H9 (cell line): ENCODE measurements around the gene GSS. TPM values are rescaled to one million over a fixed set of nuclear protein-coding genes. Genes with fewer than 3 reads are reported as not detected.

Experiments
- DNase-seq: peaks from one replicate; pipeline ENCODE4 v3.0.0-alpha.2; 2017
- H2AFZ ChIP-seq: one replicate; pipeline ENCODE4 v1.6.1; 2013; ENCODE audit warnings: mild to moderate bottlenecking, low read length, control low read depth, moderate library complexity
- H2AK5ac ChIP-seq: 2 replicates; pipeline ENCODE4 v1.6.1; 2013; ENCODE audit warnings: low read length, control low read depth, mixed read lengths; ENCODE audit not compliant: insufficient read length
- H2BK120ac ChIP-seq: one replicate; pipeline ENCODE4 v1.6.1; 2013; ENCODE audit warnings: low read depth, mild to moderate bottlenecking, low read length, control low read depth, inconsistent platforms; ENCODE audit not compliant: poor library complexity, severe bottlenecking
- H2BK12ac ChIP-seq: 2 replicates; pipeline ENCODE4 v1.6.1; 2013; ENCODE audit warnings: low read length, control low read depth, mixed read lengths, low read depth; ENCODE audit not compliant: insufficient read length
- H2BK15ac ChIP-seq: 2 replicates; pipeline ENCODE4 v1.6.1; 2013; ENCODE audit warnings: low read depth, low read length, control low read depth
- H2BK20ac ChIP-seq: one replicate; pipeline ENCODE4 v1.6.1; 2013; ENCODE audit warnings: low read depth, mild to moderate bottlenecking, low read length, control low read depth, inconsistent platforms; ENCODE audit not compliant: poor library complexity, severe bottlenecking
- H2BK5ac ChIP-seq: 2 replicates; pipeline ENCODE4 v1.6.1; 2013; ENCODE audit warnings: low read length, control low read depth, mixed read lengths; ENCODE audit not compliant: insufficient read length
- H3K14ac ChIP-seq: 2 replicates; pipeline ENCODE4 v1.6.1; 2013; ENCODE audit warnings: low read length, control low read depth; ENCODE audit not compliant: insufficient read depth
- H3K18ac ChIP-seq: 2 replicates; pipeline ENCODE4 v1.6.1; 2013; ENCODE audit warnings: low read depth, mild to moderate bottlenecking, mixed read lengths, low read length, control low read depth; ENCODE audit not compliant: insufficient read length
- H3K23ac ChIP-seq: 2 replicates; pipeline ENCODE4 v1.6.1; 2013; ENCODE audit warnings: low read length, control low read depth, mixed read lengths, low read depth; ENCODE audit not compliant: insufficient read length
- H3K23me2 ChIP-seq: 2 replicates; pipeline ENCODE4 v1.6.1; 2013; ENCODE audit warnings: low read depth, mild to moderate bottlenecking, mixed read lengths, low read length, control low read depth; ENCODE audit not compliant: insufficient read length, poor library complexity, severe bottlenecking
- H3K27ac ChIP-seq: 2 replicates; pipeline ENCODE4 v1.5.1; 2013; ENCODE audit warnings: low read length, control low read depth, mixed read lengths, low read depth; ENCODE audit not compliant: insufficient read length
- H3K27me3 ChIP-seq: 2 replicates; pipeline ENCODE4 v1.6.1; 2013; ENCODE audit warnings: low read length, control low read depth, inconsistent platforms; ENCODE audit not compliant: insufficient read depth
- H3K4ac ChIP-seq: 2 replicates; pipeline ENCODE4 v1.6.1; 2013; ENCODE audit warnings: low read depth, mild to moderate bottlenecking, control low read depth, inconsistent platforms, low read length, moderate library complexity
- H3K4me1 ChIP-seq: 2 replicates; pipeline ENCODE4 v1.6.1; 2013; ENCODE audit warnings: low read length, control low read depth, inconsistent platforms; ENCODE audit not compliant: insufficient read depth
- H3K4me2 ChIP-seq: 2 replicates; pipeline ENCODE4 v1.6.1; 2013; ENCODE audit warnings: low read length, control low read depth, mixed read lengths; ENCODE audit not compliant: insufficient read length, insufficient read depth
- H3K56ac ChIP-seq: 2 replicates; pipeline ENCODE4 v1.6.1; 2013; ENCODE audit warnings: low read depth, mild to moderate bottlenecking, mixed read lengths, low read length, control low read depth; ENCODE audit not compliant: insufficient read length
- H3K79me1 ChIP-seq: 2 replicates; pipeline ENCODE4 v1.6.1; 2013; ENCODE audit warnings: low read depth, mild to moderate bottlenecking, moderate library complexity, low read length, control low read depth, inconsistent platforms; ENCODE audit not compliant: insufficient read depth, poor library complexity, severe bottlenecking
- H3K79me2 ChIP-seq: 2 replicates; pipeline ENCODE4 v1.6.1; 2013; ENCODE audit warnings: low read length, control low read depth, inconsistent platforms; ENCODE audit not compliant: insufficient read depth
- H3K9ac ChIP-seq: 2 replicates; pipeline ENCODE4 v1.6.1; 2013; ENCODE audit warnings: low read length, control low read depth, mixed read lengths; ENCODE audit not compliant: insufficient read length; ENCODE audit errors: extremely low read depth
- H3K9me3 ChIP-seq: one replicate; pipeline ENCODE4 v1.6.1; 2013; ENCODE audit warnings: low read depth, low read length, inconsistent platforms; ENCODE audit not compliant: control insufficient read depth
- H3T11ph ChIP-seq: one replicate; pipeline ENCODE4 v1.6.1; 2013; ENCODE audit warnings: mild to moderate bottlenecking, low read length, control low read depth, inconsistent platforms
- H4K20me1 ChIP-seq: one replicate; pipeline ENCODE4 v1.6.1; 2013; ENCODE audit not compliant: control insufficient read depth, insufficient read length, insufficient read depth
- H4K5ac ChIP-seq: 2 replicates; pipeline ENCODE4 v1.6.1; 2013; ENCODE audit warnings: low read depth, mild to moderate bottlenecking, mixed read lengths, low read length, control low read depth; ENCODE audit not compliant: insufficient read length
- H4K8ac ChIP-seq: replicated peaks from 2 replicates; pipeline ENCODE4 v1.6.1; 2013; ENCODE audit warnings: low read length, control low read depth, mixed read lengths, low read depth; ENCODE audit not compliant: insufficient read length
- H4K91ac ChIP-seq: 2 replicates; pipeline ENCODE4 v1.6.1; 2013; ENCODE audit warnings: low read depth, mild to moderate bottlenecking, moderate library complexity, mixed read lengths, low read length, control low read depth; ENCODE audit not compliant: insufficient read length
- H3K27ac Mint-ChIP-seq, 3 experiments: 2 replicates in 2 of 3; 3 replicates in 1 of 3; pipeline ENCODE4 v1.8.0; 2020 to 2021; ENCODE audit warnings: mixed read lengths in 3 of 3, mild to moderate bottlenecking in 1 of 3, moderate library complexity in 1 of 3
- H3K27me3 Mint-ChIP-seq: 2 replicates; pipeline ENCODE4 v1.8.0; 2021; ENCODE audit warnings: low read depth, mild to moderate bottlenecking, moderate library complexity, mixed read lengths
- H3K36me3 Mint-ChIP-seq, 3 experiments: 2 replicates in 2 of 3; 3 replicates in 1 of 3; pipeline ENCODE4 v1.8.0; 2020 to 2021; ENCODE audit warnings: low read depth in 3 of 3, mixed read lengths in 3 of 3; ENCODE audit not compliant: insufficient read depth in 1 of 3
- H3K4me1 Mint-ChIP-seq, 2 experiments: 2 replicates each; pipeline ENCODE4 v1.8.0; 2020; ENCODE audit warnings: mixed read lengths in 2 of 2
- H3K4me3 Mint-ChIP-seq, 2 experiments: 2 replicates in 1 of 2; 3 replicates in 1 of 2; pipeline ENCODE4 v1.8.0; 2020 to 2021; ENCODE audit warnings: mild to moderate bottlenecking in 2 of 2, mixed read lengths in 2 of 2, moderate library complexity in 1 of 2
- H3K9me3 Mint-ChIP-seq, 2 experiments: 2 replicates in 1 of 2; 3 replicates in 1 of 2; pipeline ENCODE4 v1.8.0; 2020; ENCODE audit warnings: mild to moderate bottlenecking in 2 of 2, mixed read lengths in 2 of 2, moderate library complexity in 1 of 2
- WGBS: extraction: QIAGEN DNeasy Blood & Tissue Kit; methylation state at CpG from one replicate; pipeline ENCODE4 v1.1.7; 2013; ENCODE audit warnings: missing lambda C conversion rate, low lambda C conversion rate, mixed read lengths; ENCODE audit not compliant: insufficient read length; ENCODE audit errors: extremely low coverage; 5-methylcytosine and 5-hydroxymethylcytosine counted together
- total RNA-seq: library from RNA; stranded (reverse); gene quantifications from 2 replicates; pipeline ENCODE4 v1.2.1, GENCODE V29; 2021
- TF ChIP-seq, protein P1 (sequence below): fragments of 200-600 bp; sonication (generic); conservative IDR thresholded peaks from 3 replicates; pipeline ENCODE4 v1.8.0; 2021; ENCODE audit warnings: antibody characterized with exemption, mild to moderate bottlenecking

The GSS gene
- total RNA-seq, 1 experiment from 2014 or later, result 48.5 TPM

DNA sequence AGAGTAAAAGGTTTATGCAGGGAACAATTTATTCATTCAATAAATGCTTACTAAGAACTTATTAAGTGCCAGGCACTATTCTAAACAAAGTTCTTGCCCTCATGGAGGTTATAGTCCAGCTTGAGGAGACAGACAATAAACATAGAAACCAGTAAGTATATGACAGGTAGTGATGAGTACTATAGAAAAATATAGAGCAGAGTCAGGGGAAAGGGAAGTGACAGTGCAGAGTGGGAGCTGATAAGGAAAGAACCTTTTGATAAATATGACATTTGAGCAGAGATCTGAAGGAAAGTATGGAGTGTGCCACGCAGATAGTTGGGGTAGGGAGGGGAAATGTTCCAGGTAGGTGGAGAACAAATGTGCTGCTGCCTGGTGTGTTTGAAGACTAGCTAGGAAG is 67.1 kb downstream of the GSS start:
- H3K18ac ChIP-seq, result no peak overlapping the region
- no peaks in the 10 kb centered on the region for H3K27me3 ChIP-seq
- no peak overlapping the region for H3K14ac ChIP-seq
- TF ChIP-seq, protein P1, sequence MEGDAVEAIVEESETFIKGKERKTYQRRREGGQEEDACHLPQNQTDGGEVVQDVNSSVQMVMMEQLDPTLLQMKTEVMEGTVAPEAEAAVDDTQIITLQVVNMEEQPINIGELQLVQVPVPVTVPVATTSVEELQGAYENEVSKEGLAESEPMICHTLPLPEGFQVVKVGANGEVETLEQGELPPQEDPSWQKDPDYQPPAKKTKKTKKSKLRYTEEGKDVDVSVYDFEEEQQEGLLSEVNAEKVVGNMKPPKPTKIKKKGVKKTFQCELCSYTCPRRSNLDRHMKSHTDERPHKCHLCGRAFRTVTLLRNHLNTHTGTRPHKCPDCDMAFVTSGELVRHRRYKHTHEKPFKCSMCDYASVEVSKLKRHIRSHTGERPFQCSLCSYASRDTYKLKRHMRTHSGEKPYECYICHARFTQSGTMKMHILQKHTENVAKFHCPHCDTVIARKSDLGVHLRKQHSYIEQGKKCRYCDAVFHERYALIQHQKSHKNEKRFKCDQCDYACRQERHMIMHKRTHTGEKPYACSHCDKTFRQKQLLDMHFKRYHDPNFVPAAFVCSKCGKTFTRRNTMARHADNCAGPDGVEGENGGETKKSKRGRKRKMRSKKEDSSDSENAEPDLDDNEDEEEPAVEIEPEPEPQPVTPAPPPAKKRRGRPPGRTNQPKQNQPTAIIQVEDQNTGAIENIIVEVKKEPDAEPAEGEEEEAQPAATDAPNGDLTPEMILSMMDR, result no peak
- H3K4me1 ChIP-seq, result no peaks in the 10 kb centered on the region
- H4K8ac ChIP-seq, result no peak overlapping the region
- H2BK120ac ChIP-seq, result no peak overlapping the region
- Mint-ChIP-seq H3K36me3 (peaks cover 0 to 3% (median 3%) of the 10 kb centered on the region in 3 experiments; a peak in 3 of 7 replicates), H3K9me3 (no peaks in the 10 kb centered on the region), H3K27ac (no peak overlapping the region), H3K27me3 (no peaks in the 10 kb centered on the region), H3K4me1 (peaks cover 0 to 3% of the 10 kb centered on the region in 2 experiments; a peak in 1 of 4 replicates), H3K4me3 (no peak overlapping the region)
- H2AK5ac ChIP-seq, result no peak overlapping the region
- no peak overlapping the region for H2BK15ac ChIP-seq
- no peaks in the 10 kb centered on the region for H3K23me2 ChIP-seq
- WGBS, result no CpG with 5 or more reads among the region's 1 CpG
- H4K20me1 ChIP-seq, result no peaks in the 10 kb centered on the region
- H4K91ac ChIP-seq, result no peak overlapping the region
- no peak overlapping the region for H2AFZ ChIP-seq
- no peak overlapping the region for H3K23ac ChIP-seq
- no peak overlapping the region for H3K56ac ChIP-seq
- no peak overlapping the region for H3K27ac ChIP-seq
- no peak overlapping the region for H3K4me2 ChIP-seq
- no peak overlapping the region for H3T11ph ChIP-seq
- no peak overlapping the region for H3K9ac ChIP-seq
- no peak overlapping the region for H2BK12ac ChIP-seq
- no peaks in the 10 kb centered on the region for H3K79me1 ChIP-seq
- H2BK5ac ChIP-seq, result no peak overlapping the region
- H4K5ac ChIP-seq, result no peak overlapping the region
- no peaks in the 10 kb centered on the region; the same call in 1 of the 2 replicates for H3K79me2 ChIP-seq
- no peaks in the 10 kb centered on the region for H3K9me3 ChIP-seq
- no peak overlapping the region for H3K4ac ChIP-seq
- no peak overlapping the region for H2BK20ac ChIP-seq
- DNase-seq, result no peak
